ENCODE data around the gene C10orf143. TPM values are rescaled to one million over a fixed set of nuclear protein-coding genes. Genes with fewer than 3 reads are reported as not detected.

Gene C10orf143
- total RNA-seq, 1 donor from 2014 or later, result 3.4 TPM

DNA sequence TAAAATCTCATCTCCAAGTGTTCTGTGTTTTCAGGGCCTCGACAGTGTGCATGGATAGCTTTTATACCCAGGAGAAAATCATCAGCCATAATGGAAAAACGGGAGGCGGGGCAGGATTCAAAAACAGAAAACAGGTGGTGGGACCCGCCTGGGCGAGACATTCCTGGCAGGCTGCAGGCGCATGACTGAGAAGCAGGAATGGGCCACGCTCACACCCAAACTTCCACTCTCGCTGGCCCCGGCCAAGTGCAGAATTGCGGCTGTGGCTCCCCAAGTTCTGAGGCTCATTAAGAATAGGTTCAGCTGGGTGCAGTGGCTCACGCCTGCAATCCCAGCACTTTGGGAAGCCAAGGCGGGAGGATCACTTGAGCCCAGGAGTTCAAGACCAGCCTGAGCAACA, 60.6 kb downstream of the C10orf143 start:
- Histone ChIP-seq H3K36me3 (no peaks in the 10 kb centered on the region), H3K4me3 (no peak overlapping the region)
- intact Hi-C loops (cut with DNase I), result no loop called here

DNA sequence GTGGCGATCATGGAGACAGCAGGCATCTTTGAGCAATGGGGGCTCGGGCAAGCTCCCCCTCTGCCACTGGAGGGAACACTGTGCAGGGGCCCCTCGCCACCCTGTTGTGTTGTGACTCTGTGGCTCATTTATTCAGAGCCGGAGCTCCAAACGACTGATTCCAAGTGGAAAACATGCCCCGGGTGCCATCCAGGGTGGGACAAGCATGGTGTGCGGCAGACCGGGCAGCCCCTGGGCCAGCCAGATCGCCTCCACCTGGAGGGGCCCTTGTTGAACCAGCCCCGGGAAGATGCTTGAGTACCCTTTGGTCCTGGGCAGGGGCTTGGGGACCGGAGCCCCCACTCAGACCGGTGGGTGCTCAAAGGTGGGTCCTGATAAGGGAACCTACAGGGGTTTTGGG, 61.4 kb downstream of the C10orf143 start:
- TF ChIP-seq, protein P1, sequence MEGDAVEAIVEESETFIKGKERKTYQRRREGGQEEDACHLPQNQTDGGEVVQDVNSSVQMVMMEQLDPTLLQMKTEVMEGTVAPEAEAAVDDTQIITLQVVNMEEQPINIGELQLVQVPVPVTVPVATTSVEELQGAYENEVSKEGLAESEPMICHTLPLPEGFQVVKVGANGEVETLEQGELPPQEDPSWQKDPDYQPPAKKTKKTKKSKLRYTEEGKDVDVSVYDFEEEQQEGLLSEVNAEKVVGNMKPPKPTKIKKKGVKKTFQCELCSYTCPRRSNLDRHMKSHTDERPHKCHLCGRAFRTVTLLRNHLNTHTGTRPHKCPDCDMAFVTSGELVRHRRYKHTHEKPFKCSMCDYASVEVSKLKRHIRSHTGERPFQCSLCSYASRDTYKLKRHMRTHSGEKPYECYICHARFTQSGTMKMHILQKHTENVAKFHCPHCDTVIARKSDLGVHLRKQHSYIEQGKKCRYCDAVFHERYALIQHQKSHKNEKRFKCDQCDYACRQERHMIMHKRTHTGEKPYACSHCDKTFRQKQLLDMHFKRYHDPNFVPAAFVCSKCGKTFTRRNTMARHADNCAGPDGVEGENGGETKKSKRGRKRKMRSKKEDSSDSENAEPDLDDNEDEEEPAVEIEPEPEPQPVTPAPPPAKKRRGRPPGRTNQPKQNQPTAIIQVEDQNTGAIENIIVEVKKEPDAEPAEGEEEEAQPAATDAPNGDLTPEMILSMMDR (IDR thresholded peaks at IDR 0.05), result no peak
- ATAC-seq (no peak), DNase-seq (no peak)
- intact Hi-C loops (cut with DNase I), result no loop called here
- Histone ChIP-seq H3K4me1 (no peaks in the 10 kb centered on the region), H3K27ac (no peak overlapping the region), H3K9me3 (no peaks in the 10 kb centered on the region), H3K36me3 (no peaks in the 10 kb centered on the region), H3K27me3 (peaks cover 5% of the 10 kb centered on the region), H3K4me3 (no peak overlapping the region)

More for the DNA sequence above, 60.6 kb downstream of the C10orf143 start:
- DNase-seq (no peak), ATAC-seq (no peak)
- Histone ChIP-seq H3K27me3 (peaks cover 3% of the 10 kb centered on the region), H3K9me3 (peaks cover 4% of the 10 kb centered on the region), H3K27ac (no peak overlapping the region), H3K4me1 (no peaks in the 10 kb centered on the region)
- TF ChIP-seq, protein P1 (IDR thresholded peaks at IDR 0.05), result no peak

DNA sequence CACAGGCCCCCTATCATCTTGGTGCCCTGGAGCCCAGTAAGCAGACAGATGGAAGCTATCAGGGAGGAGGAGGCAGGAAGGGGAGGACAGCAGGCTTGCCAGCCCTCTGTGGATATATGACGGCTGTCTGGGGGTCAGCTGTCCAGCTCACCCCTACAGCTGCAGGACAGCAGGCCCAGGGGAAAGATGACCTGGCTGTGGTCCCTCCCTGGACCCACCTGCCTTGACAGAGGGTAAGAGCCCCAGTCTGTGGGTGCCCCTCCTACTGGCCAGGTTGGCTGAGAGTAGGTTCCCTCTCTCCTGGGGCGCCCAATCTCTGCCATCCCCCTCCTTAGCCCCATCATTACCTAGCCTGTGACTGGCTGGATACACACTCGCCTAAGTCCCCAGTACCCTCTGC, 62.5 kb downstream of the C10orf143 start:
- TF ChIP-seq, protein P1 (IDR thresholded peaks at IDR 0.05), result no peak
- intact Hi-C loops (cut with DNase I), result no loop called here
- H3K4me1 ChIP-seq, result no peaks in the 10 kb centered on the region
- no peaks in the 10 kb centered on the region for H3K9me3 ChIP-seq
- H3K27me3 ChIP-seq, result peaks cover 5% of the 10 kb centered on the region
- no peak overlapping the region for H3K4me3 ChIP-seq
- H3K27ac ChIP-seq, result no peak overlapping the region
- H3K36me3 ChIP-seq, result no peaks in the 10 kb centered on the region
- ATAC-seq (no peak), DNase-seq (no peak)

DNA sequence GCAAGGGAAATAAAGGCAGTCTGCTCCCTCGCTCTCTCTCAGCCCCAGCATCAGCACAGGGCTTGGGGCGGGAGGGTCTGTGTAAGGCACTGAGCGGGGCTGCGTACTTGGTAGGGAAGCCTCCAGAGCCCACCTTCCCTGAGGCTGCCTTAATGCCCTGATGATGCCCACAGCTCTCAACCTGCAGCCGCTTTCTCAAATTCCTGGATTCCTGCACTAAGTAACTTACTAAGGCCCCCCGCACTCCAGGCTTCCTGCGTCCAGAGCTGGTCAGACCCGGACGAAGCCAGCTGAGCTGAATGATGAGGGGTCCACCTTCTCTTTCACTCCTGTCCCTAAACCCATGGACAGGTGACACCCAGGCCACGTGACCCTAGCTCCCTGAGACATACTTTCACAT, 63.3 kb downstream of the C10orf143 start:
- TF ChIP-seq, protein P1 (IDR thresholded peaks at IDR 0.05), result no peak
- Histone ChIP-seq H3K4me1 (no peaks in the 10 kb centered on the region), H3K9me3 (no peaks in the 10 kb centered on the region), H3K27me3 (peaks cover 5% of the 10 kb centered on the region), H3K36me3 (no peaks in the 10 kb centered on the region), H3K4me3 (no peak overlapping the region), H3K27ac (no peak overlapping the region)
- DNase-seq (peak; percentile 44), ATAC-seq (no peak)
- intact Hi-C loops (cut with DNase I), result no loop called here

DNA sequence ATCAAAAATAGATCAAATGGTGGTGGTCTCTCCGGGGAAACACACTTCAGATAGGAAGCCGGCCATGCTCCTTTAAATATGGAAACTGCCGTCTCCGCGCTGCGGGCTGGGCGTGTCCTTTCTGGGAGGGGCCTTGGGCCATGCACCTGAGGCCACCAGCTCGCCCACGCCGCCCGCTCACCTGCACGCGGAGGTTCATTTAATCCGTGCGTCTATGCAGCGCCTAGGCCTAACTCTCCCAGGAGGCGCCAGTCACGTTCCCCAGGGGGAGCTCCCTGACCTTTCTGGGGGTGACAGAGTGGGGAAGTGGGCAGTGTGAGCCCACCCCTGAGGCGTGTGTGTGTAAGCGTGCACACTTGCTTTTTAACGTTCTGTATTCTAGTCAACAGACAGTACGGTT, 64.0 kb downstream of the C10orf143 start:
- H3K36me3 ChIP-seq, result no peaks in the 10 kb centered on the region
- H3K27ac ChIP-seq, result no peak overlapping the region
- ATAC-seq (no peak), DNase-seq (peak; percentile 51)
- H3K27me3 ChIP-seq, result peaks cover 5% of the 10 kb centered on the region
- H3K4me1 ChIP-seq, result no peaks in the 10 kb centered on the region
- intact Hi-C loops (cut with DNase I), result no loop called here
- TF ChIP-seq, protein P1 (IDR thresholded peaks at IDR 0.05), result no peak
- H3K4me3 ChIP-seq, result no peak overlapping the region
- H3K9me3 ChIP-seq, result no peaks in the 10 kb centered on the region

DNA sequence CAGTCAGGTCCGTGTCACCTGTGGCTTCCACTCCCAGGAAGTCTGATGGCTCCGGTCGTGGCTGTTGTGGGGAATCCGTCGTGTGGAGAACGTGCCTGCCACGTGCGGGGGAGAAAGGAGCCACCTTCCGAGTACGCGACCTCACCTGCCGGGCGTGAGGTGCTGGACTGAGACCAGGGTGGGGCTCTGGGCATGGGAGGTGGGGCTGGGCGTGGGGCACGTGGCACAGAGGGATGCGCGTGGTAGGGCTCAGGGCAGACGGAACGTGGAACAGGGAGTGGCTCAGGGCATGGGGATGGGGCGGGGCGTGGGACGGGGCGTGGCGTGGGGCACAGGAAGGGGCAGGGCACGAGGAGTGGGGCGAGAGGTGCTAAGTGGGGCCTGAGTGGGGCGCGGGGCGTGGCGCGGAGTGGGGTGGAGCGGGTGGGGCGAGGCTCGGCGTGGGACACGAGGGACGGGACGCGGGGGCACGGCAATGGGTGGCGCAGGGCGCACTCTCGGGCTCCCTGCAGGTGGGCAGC, 64.8 kb downstream of the C10orf143 start:
- Histone ChIP-seq H3K27ac (no peak overlapping the region), H3K4me1 (no peaks in the 10 kb centered on the region), H3K9me3 (no peaks in the 10 kb centered on the region), H3K4me3 (no peak overlapping the region), H3K27me3 (peaks cover 5% of the 10 kb centered on the region), H3K36me3 (no peaks in the 10 kb centered on the region)
- peak; percentile 60 for DNase-seq
- peak; percentile 14 for ATAC-seq
- intact Hi-C loops (cut with DNase I), result no loop called here
- TF ChIP-seq, protein P1 (IDR thresholded peaks at IDR 0.05), result no peak
